Retinal pigment epithelial cell (primary cell): Measurements from ENCODE around the gene PDF.
"Not testable (repeated sequence)": the region's sequence is repeated elsewhere in the genome, so short reads cannot be mapped to it uniquely, and the experiment has no call there.

ENCODE experiments used
- DNase-seq: peaks from one replicate; pipeline ENCODE4 v3.0.0-alpha.2; 2010; ENCODE audit warnings: low read depth
- H3K4me3 ChIP-seq: 2 replicates; pipeline ENCODE4 v1.5.1; 2011; ENCODE audit warnings: mild to moderate bottlenecking, low read length, control low read depth, moderate library complexity
- CTCF ChIP-seq: conservative IDR thresholded peaks from 2 replicates; pipeline ENCODE4 v1.5.1; 2011; ENCODE audit warnings: low read depth, low read length, control low read depth, inconsistent platforms

PDF gene

GRCh38 chr16:69367980-69368379, 37.6 kb upstream of the PDF start:
- no peak for TF ChIP-seq CTCF

GRCh38 chr16:69366431-69366830, 36.0 kb upstream of the PDF start:
- no peak for DNase-seq
- H3K4me3 ChIP-seq = no peak overlapping the region
- TF ChIP-seq CTCF = no peak

More at GRCh38 chr16:69367980-69368379, 37.6 kb upstream of the PDF start:
- no peak overlapping the region for H3K4me3 ChIP-seq
- no peak for DNase-seq

GRCh38 chr16:69365901-69366300, 35.5 kb upstream of the PDF start:
- no peak overlapping the region for H3K4me3 ChIP-seq
- no peak for DNase-seq
- no peak for TF ChIP-seq CTCF

DNA sequence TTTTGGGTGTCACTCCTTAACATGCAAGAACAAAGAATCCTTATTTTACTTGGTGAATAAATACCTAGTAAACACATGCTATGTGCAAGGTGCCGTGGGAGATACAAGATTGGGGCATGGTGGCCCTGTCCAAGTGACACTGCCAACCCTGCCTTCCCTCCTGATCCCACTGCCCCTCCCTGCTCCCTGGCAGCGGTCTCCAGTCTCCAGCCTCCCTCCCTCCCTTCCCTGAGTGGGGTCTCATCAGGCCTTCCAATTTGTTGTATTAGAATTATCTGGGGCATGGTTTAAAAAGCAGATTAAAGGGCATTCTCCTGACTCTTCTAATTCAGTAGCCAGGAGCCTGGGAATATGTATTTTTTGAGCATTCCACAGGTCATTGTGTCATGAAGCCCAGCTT, 33.7 kb upstream of the PDF start:
- no peak overlapping the region for H3K4me3 ChIP-seq
- no peak for TF ChIP-seq CTCF
- no peak for DNase-seq

DNA sequence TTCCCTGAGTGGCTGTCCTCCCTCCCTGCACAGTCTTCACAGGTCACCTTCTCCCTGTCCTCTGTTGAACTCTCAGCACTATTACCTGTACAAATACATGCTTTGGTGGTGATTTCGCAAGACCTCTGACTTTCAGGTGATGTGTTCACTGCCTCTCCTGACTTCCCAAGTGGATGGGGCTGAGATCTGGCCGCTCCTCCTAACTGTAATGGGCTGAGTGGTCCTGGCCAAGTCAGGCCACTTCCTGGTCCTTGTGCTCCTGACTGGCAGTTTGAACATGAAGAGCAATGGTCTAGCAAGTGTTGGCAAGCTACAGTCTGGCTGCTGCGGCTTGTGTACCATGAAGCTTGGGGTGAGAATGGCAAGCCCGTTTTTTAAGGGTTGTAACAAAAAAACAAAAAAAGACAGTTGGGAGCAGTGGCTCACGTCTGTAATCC, 32.9 kb upstream of the PDF start:
- H3K4me3 ChIP-seq = no peak overlapping the region
- no peak for DNase-seq
- TF ChIP-seq CTCF = no peak

DNA sequence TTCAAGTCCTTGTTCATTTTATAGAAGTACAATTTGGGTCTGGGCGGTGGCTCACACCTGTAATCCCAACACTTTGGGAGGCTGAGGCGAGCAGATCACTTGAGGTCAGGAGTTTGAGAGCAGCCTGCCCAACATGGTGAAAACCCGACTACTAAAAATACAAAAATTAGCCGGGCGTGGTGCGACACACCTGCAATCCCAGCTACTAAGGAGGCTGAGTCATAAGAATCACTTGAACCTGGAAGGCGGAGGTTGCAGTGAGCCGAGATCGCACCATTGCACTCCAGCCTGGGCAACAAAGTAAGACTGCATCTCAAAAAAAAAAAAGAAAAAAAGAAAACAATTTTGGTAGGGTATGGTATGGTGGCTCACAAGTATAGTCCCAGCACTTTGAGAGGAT, 29.7 kb upstream of the PDF start:
- H3K4me3 ChIP-seq, DNase-seq: not testable (repeated sequence)

GRCh38 chr16:69351309-69352027, 21.1 kb upstream of the PDF start, which contains the start of gene TMED6:
TSS of gene TMED6 (minus strand) at chr16:69351786. CDS start at chr16:69351753, 33 bp downstream.
- no peak for DNase-seq
- H3K4me3 ChIP-seq = no peak within 1 kb of the TSS
- no peak for TF ChIP-seq CTCF
